GM12878 (cell line): ENCODE measurements around the gene GON4L. TPM values are rescaled to one million over a fixed set of nuclear protein-coding genes. Genes with fewer than 3 reads are reported as not detected.
"Not testable (repeated sequence)": the region's sequence is repeated elsewhere in the genome, so short reads cannot be mapped to it uniquely, and the experiment has no call there.

Experiments
- ATAC-seq: fragments of 200-7000 bp; cut with Tn5 transposase; 3 replicates; pipeline ENCODE4 v1.9.1; 2020; ENCODE audit warnings: mild to moderate bottlenecking, moderate library complexity
- BruUV-seq: library from RNA; stranded (reverse); fragments of 400-500 nt; replicated peaks from 2 replicates; lab custom pipeline; 2021; lab: Mats Ljungman, UMichigan
- CTCF ChIA-PET: fragments of 300-600 bp; sonication (Branson Sonifier 250); formaldehyde crosslinking; extraction: SDS; loops from one replicate; lab custom pipeline; 2021; ENCODE audit warnings: inconsistent platforms; lab: Yijun Ruan, JAX
- POLR2A ChIA-PET: fragments of 350-600 bp; formaldehyde crosslinking; extraction: SDS; loops from one replicate; lab custom pipeline; 2021; ENCODE audit warnings: inconsistent platforms; lab: Charles Lee
- RAD21 ChIA-PET: fragments of 300-600 bp; sonication (Branson Sonifier 250); formaldehyde crosslinking; loops from one replicate; lab custom pipeline; 2023; ENCODE audit warnings: antibody characterized with exemption; ENCODE audit not compliant: unreplicated experiment; lab: Charles Lee
- SMC1A ChIA-PET: fragments of 300-600 bp; sonication (Branson Sonifier 250); formaldehyde crosslinking; loops from one replicate; lab custom pipeline; 2023; ENCODE audit not compliant: unreplicated experiment, uncharacterized antibody; lab: Charles Lee
- DNase-seq: peaks from one replicate; pipeline ENCODE4 v3.0.0-alpha.2; 2011; ENCODE audit warnings: low read depth, low spot score
- FAIRE-seq: peaks from 3 replicates; lab custom pipeline; 2011; peaks lifted over from hg19 to GRCh38; lab: Jason Lieb, UNC
- H2AFZ ChIP-seq: 2 replicates; pipeline ENCODE4 v1.6.0; 2011; ENCODE audit warnings: low read depth, low read length, control low read depth; ENCODE audit not compliant: control insufficient read depth
- H3K27ac ChIP-seq: 2 replicates; pipeline ENCODE4 v1.5.1; 2011; ENCODE audit warnings: control low read depth; ENCODE audit not compliant: control insufficient read depth, insufficient read depth
- H3K27me3 ChIP-seq, 2 experiments: replicated peaks in 1 of 2; 2 replicates each; pipeline versions ENCODE4 v1.6.0 to v1.6.1; 2011; ENCODE audit warnings: low read length in 1 of 2; ENCODE audit not compliant: control insufficient read depth in 2 of 2, insufficient read depth in 2 of 2
- H3K36me3 ChIP-seq, 2 experiments: 2 replicates each; pipeline ENCODE4 v1.5.1; 2011; ENCODE audit warnings: low read length in 1 of 2; ENCODE audit not compliant: control insufficient read depth in 2 of 2, insufficient read depth in 2 of 2
- H3K4me1 ChIP-seq: 2 replicates; pipeline ENCODE4 v1.6.1; 2011; ENCODE audit warnings: mild to moderate bottlenecking, low read length, moderate library complexity, mixed read lengths; ENCODE audit not compliant: control insufficient read depth, insufficient read depth
- H3K4me2 ChIP-seq: 2 replicates; pipeline ENCODE4 v1.6.0; 2011; ENCODE audit warnings: control low read depth; ENCODE audit not compliant: control insufficient read depth, insufficient read depth
- H3K4me3 ChIP-seq: fragments of 200-600 bp; sonication (generic); 2 replicates; pipeline ENCODE4 v1.5.1; 2016
- H3K79me2 ChIP-seq: 2 replicates; pipeline ENCODE4 v1.6.0; 2011; ENCODE audit warnings: low read length; ENCODE audit not compliant: control insufficient read depth, insufficient read depth
- H3K9ac ChIP-seq: 2 replicates; pipeline ENCODE4 v1.8.0; 2011; ENCODE audit warnings: low read length, control low read depth, mixed read lengths; ENCODE audit not compliant: control insufficient read depth, insufficient read depth
- H3K9me3 ChIP-seq: replicated peaks from 3 replicates; pipeline ENCODE4 v1.5.1; 2011; ENCODE audit warnings: mild to moderate bottlenecking, low read length; ENCODE audit not compliant: control insufficient read depth, insufficient read depth
- H4K20me1 ChIP-seq: 2 replicates; pipeline ENCODE4 v1.6.0; 2011; ENCODE audit not compliant: control insufficient read depth, insufficient read depth
- CBFB ChIP-seq: IDR thresholded peaks from 2 replicates; pipeline ENCODE4 v1.6.1; 2016; ENCODE audit warnings: antibody characterized with exemption, low read depth
- CBX5 ChIP-seq: sonication (generic); IDR thresholded peaks from 2 replicates; pipeline ENCODE4 v1.6.1; 2016; ENCODE audit warnings: low read depth, moderate library complexity, mild to moderate bottlenecking, inconsistent platforms
- CHD4 ChIP-seq: fragments of 200-600 bp; sonication (generic); IDR thresholded peaks from 2 replicates; pipeline ENCODE4 v1.6.1; 2016; ENCODE audit warnings: mild to moderate bottlenecking
- ELK1 ChIP-seq: IDR thresholded peaks from 2 replicates; pipeline ENCODE4 v1.6.1; 2012; ENCODE audit warnings: low read depth, low read length, improper control_type of control experiment
- FOS ChIP-seq: IDR thresholded peaks from 3 replicates; pipeline ENCODE4 v1.6.1; 2011; ENCODE audit warnings: borderline replicate concordance; ENCODE audit not compliant: insufficient read length; ENCODE audit errors: extremely low read depth
- NR2C1 ChIP-seq: fragments of 450-650 bp; IDR thresholded peaks from 2 replicates; pipeline ENCODE4 v1.6.1; 2017; ENCODE audit warnings: antibody characterized with exemption, mild to moderate bottlenecking, moderate library complexity
- POLR2AphosphoS2 ChIP-seq: IDR thresholded peaks from 2 replicates; pipeline ENCODE4 v1.6.1; 2011; ENCODE audit warnings: low read depth, mild to moderate bottlenecking, low read length, improper control_type of control experiment, moderate library complexity
- RB1 ChIP-seq: fragments of 450-650 bp; formaldehyde crosslinking; IDR thresholded peaks from 2 replicates; pipeline ENCODE4 v1.6.1; 2017; ENCODE audit warnings: mild to moderate bottlenecking, borderline replicate concordance
- SIN3A ChIP-seq: IDR thresholded peaks from 2 replicates; pipeline ENCODE4 v1.6.1; 2012; ENCODE audit warnings: low read depth, low read length, improper control_type of control experiment
- SP1 ChIP-seq: IDR thresholded peaks from one replicate; pipeline ENCODE4 v1.6.1; 2011; ENCODE audit warnings: low read depth, low read length
- WRNIP1 ChIP-seq: IDR thresholded peaks from 2 replicates; pipeline ENCODE4 v1.6.1; 2011; ENCODE audit warnings: low read depth, low read length, improper control_type of control experiment, borderline replicate concordance
- ZBTB11 ChIP-seq: fragments of 450-650 bp; formaldehyde crosslinking; IDR thresholded peaks from 2 replicates; pipeline ENCODE4 v1.5.0; 2022; ENCODE audit warnings: mild to moderate bottlenecking, missing genetic modification characterization
- WGBS: methylation state at CpG from one replicate; pipeline ENCODE4 v1.1.6; 2016; ENCODE audit warnings: low lambda C conversion rate; ENCODE audit not compliant: insufficient replicate concordance, insufficient coverage; ENCODE audit errors: missing lambda C conversion rate; 5-methylcytosine and 5-hydroxymethylcytosine counted together
- in situ Hi-C: fragments of 300-500 bp; cut with MboI; formaldehyde crosslinking; loops from 9 replicates; pipeline ENCODE4 v1.14.3; 2018; ENCODE audit warnings: mixed read lengths
- intact Hi-C: fragments of 100-400 bp; cut with micrococcal nuclease; formaldehyde crosslinking; loops from one replicate; pipeline ENCODE4 v1.14.2; 2022; ENCODE audit not compliant: unreplicated experiment
- polyA plus RNA-seq, 11 experiments: library from polyadenylated mRNA; depleted of rRNA in 4 of 11; unstranded in 6 of 11; stranded (reverse) in 5 of 11; fragments of >200 nt; fragmentation: Nextera tagmentation in 4 of 11; fragmentation: Illumina TruSeq in 1 of 11; extraction: Ambion mirVana in 4 of 11; extraction: Trizol in 1 of 11; gene quantifications; 1 replicate in 1 of 11; 2 replicates in 10 of 11; pipeline versions ENCODE4 v1.2.1 to v1.2.3, GENCODE V29; 2011 to 2016; ENCODE audit warnings: inconsistent platforms in 2 of 11, missing spikeins in 2 of 11, low read depth in 1 of 11
- total RNA-seq, 4 experiments: library from RNA; depleted of rRNA in 3 of 4; stranded (reverse); fragments of >200 nt in 3 of 4; fragmentation: Illumina TruSeq in 1 of 4; extraction: Trizol in 1 of 4; gene quantifications; 2 replicates each; pipeline versions ENCODE4 v1.2.1 to v1.2.3, GENCODE V29; 2013 to 2021

GON4L gene
- total and polyA plus RNA-seq, 10 of the 15 experiments (the other 5 are each of a cell fraction or from before 2014, with no cell fraction given) = 17.7 to 40.7 (median 28.0) TPM

DNA sequence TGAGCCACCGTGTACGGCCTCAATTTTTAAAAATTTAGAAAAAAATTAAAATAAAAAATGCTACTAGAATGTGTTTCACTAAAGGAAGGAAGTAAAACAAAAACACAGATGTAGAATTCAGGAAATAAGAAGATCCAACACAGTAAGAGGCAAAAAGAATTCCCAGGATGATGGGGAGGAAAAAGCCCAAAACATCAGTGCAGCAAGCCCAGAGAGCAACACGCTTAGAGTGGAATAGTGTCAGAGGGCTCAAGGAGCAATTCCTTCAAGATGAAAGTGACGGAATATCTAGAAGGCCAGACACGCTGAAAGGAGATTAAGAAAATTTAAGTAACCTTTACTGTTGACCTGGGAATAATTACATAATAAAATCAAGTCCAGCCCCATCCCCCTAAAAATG is 87.8 kb downstream of the GON4L start:
- no peaks in the 10 kb centered on the region for H3K9me3 ChIP-seq
- in situ Hi-C loops = no loop called here
- no peak for TF ChIP-seq POLR2AphosphoS2
- no peak for TF ChIP-seq CBFB
- TF ChIP-seq WRNIP1 = no peak
- no peak for TF ChIP-seq NR2C1
- no peak for TF ChIP-seq RB1
- TF ChIP-seq ZBTB11 (CRISPR knock-in tag) = no peak
- no peak for TF ChIP-seq SP1
- TF ChIP-seq FOS = no peak
- TF ChIP-seq CBX5 = no peak
- no peak for TF ChIP-seq CHD4
- no peak for TF ChIP-seq SIN3A
- no peak for TF ChIP-seq ELK1
- POLR2A ChIA-PET = no interaction called here
- intact Hi-C loops = no loop called here
- no peaks in the 10 kb centered on the region for H3K27me3 ChIP-seq
- no peak overlapping the region for H2AFZ ChIP-seq
- SMC1A ChIA-PET = no interaction called here
- no peaks in the 10 kb centered on the region for H4K20me1 ChIP-seq
- no peak overlapping the region for H3K4me3 ChIP-seq
- peaks cover 7 to 10% of the 10 kb centered on the region in 2 experiments for H3K36me3 ChIP-seq
- RAD21 ChIA-PET = interaction anchor here (0.6 kb wide), 1 partner anchor 251 kb away, joined by 3 read pairs; no protein-coding TSS in a partner anchor
- DNase-seq = no peak
- no peak overlapping the region for H3K9ac ChIP-seq
- no TSS peak for BruUV-seq
- CTCF ChIA-PET = no interaction called here
- FAIRE-seq = no peak
- no peak overlapping the region for H3K4me2 ChIP-seq
- H3K27ac ChIP-seq = no peak overlapping the region
- WGBS = 99% methylated on average over 5 of the region's 5 CpGs
- H3K4me1 ChIP-seq = no peaks in the 10 kb centered on the region
- H3K79me2 ChIP-seq = no peaks in the 10 kb centered on the region
- no peak for ATAC-seq

DNA sequence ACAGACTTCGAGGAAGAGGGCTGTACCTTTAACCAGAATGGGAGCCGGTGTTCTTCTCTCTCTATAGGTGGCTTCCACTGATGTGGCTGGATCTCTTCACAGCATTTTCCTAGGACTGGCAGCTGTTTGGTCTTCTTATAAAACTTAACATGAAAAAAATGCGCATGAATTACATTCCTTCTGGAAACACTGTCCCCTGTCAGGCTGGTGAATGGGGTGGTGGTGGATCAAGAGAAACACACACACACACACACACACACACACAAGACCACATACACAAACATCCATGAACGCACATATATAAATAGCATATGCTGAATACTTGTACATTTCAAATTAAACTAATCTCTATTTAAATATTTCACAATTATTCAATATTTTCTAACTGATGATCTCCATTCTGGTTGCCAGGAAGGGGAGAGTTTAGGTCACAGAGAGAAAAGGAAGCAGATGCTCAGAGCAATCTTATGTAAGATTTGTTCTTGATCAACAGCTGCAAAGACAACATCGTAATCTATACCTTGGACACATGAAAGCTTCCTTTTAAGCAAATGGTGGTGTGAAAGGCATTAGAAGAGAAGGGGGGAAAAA is 89.5 kb downstream of the GON4L start:
- POLR2A ChIA-PET, ATAC-seq, intact Hi-C loops: not testable (repeated sequence)

More for the DNA sequence above, 89.5 kb downstream of the GON4L start:
- CTCF ChIA-PET, FAIRE-seq, H3K4me3 ChIP-seq, H3K4me1 ChIP-seq, H3K9ac ChIP-seq, in situ Hi-C loops, BruUV-seq, H4K20me1 ChIP-seq, RAD21 ChIA-PET, H3K9me3 ChIP-seq, H3K4me2 ChIP-seq, H3K79me2 ChIP-seq, DNase-seq, SMC1A ChIA-PET, H3K27me3 ChIP-seq, H2AFZ ChIP-seq, H3K27ac ChIP-seq: not testable (repeated sequence)
- 92% methylated on average over 3 of the region's 5 CpGs for WGBS
- peaks cover 7 to 10% of the 10 kb centered on the region in 2 experiments; a peak in 3 of 4 replicates for H3K36me3 ChIP-seq
